ENCODE measurements around the gene COL20A1. TPM values are rescaled to one million over a fixed set of nuclear protein-coding genes. Genes with fewer than 3 reads are reported as not detected.

COL20A1 gene
- total and polyA plus RNA-seq, 2 experiments from 2014 or later: not detected

DNA sequence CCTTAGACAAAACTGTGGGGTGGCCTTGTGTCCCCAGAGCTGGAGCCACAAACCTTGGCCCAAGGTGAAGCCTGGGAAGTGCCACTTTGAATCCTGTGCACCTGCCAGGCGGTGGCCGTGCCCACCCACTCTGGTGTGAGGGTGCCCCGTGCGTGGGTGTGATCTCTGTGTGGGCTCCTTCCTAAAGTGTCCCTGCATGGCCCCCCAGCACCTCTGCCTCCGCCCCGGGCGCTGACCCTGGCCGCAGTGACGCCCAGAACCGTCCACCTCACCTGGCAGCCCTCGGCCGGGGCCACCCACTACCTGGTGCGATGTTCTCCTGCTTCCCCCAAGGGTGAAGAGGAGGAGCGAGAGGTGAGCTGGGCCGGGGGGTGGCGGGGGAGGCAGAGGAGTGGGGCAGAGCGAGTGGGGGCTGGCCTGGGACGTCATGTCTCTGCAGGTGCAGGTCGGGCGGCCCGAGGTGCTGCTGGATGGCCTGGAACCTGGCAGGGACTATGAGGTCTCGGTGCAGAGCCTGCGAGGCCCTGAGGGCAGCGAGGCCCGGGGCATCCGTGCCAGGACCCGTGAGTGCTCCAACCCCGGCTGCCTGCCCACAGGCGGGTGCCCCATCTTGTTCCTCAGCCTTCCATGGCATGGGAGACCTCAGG, 18.3 kb downstream of the COL20A1 start:
- no peak for TF ChIP-seq EZH2 (IDR thresholded peaks at IDR 0.05; ENCODE audit: insufficient read depth, poor library complexity, severe bottlenecking)
- TF ChIP-seq EZH2phosphoT487 (IDR thresholded peaks at IDR 0.05; ENCODE audit: insufficient read depth, low read depth): no peak
- Histone ChIP-seq H3K36me3 (ENCODE audit: low read depth) (no peaks in the 10 kb centered on the region), H3K9me3 (ENCODE audit: low read depth) (no peaks in the 10 kb centered on the region), H4K20me1 (ENCODE audit: insufficient read depth) (no peaks in the 10 kb centered on the region), H3K4me1 (ENCODE audit: insufficient read depth) (no peaks in the 10 kb centered on the region), H3K79me2 (ENCODE audit: insufficient read depth) (no peaks in the 10 kb centered on the region), H2AFZ (no peak overlapping the region), H3K9me2 (ENCODE audit: insufficient read depth) (no peaks in the 10 kb centered on the region), H3K27me3 (replicated peaks; ENCODE audit: insufficient read depth) (peaks cover 3% of the 10 kb centered on the region; the same call in 1 of the 2 replicates), H3F3A (ENCODE audit: insufficient read depth) (no peaks in the 10 kb centered on the region), H3K27ac (no peak overlapping the region), H3K4me2 (ENCODE audit: unreplicated experiment) (no peak overlapping the region), H3K4me3 (no peak overlapping the region), H3K9ac (no peak overlapping the region)
- 78 to 82% methylated on average over 21 to 29 of the region's 29 CpGs for WGBS, 2 experiments (ENCODE audit: low coverage in 1 of 2, low lambda C conversion rate in 2 of 2, missing lambda C conversion rate in 2 of 2)
- DNase-seq: no peak
- in situ Hi-C loops (cut with MboI): no loop called here

DNA sequence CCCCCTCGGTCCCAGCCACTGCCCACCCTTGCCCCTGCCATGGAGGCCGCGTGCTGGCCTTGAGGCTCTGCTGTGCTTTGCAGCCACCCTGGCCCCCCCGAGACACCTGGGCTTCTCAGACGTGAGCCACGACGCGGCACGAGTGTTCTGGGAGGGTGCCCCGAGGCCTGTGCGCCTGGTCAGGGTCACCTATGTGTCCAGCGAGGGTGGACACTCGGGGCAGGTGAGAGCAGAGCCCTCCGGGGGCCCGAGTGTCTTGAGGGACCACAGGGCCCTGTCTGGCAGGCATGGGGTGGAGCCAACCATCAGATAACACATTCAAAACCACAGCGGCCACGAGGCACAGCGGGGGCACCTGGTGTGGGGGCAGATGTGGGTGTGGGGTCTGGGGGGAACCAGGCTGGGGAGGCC, 18.9 kb downstream of the COL20A1 start:
- Histone ChIP-seq H3K9me3 (ENCODE audit: low read depth) (no peaks in the 10 kb centered on the region), H2AFZ (no peak overlapping the region), H3K9ac (no peak overlapping the region), H3K27ac (no peak overlapping the region), H3F3A (ENCODE audit: insufficient read depth) (no peaks in the 10 kb centered on the region), H4K20me1 (ENCODE audit: insufficient read depth) (no peaks in the 10 kb centered on the region), H3K4me3 (no peak overlapping the region), H3K9me2 (ENCODE audit: insufficient read depth) (no peaks in the 10 kb centered on the region), H3K4me2 (ENCODE audit: unreplicated experiment) (no peak overlapping the region), H3K79me2 (ENCODE audit: insufficient read depth) (no peaks in the 10 kb centered on the region), H3K27me3 (replicated peaks; ENCODE audit: insufficient read depth) (peaks cover 3% of the 10 kb centered on the region; the same call in 1 of the 2 replicates), H3K36me3 (ENCODE audit: low read depth) (no peaks in the 10 kb centered on the region), H3K4me1 (ENCODE audit: insufficient read depth) (no peaks in the 10 kb centered on the region)
- WGBS, 2 experiments (ENCODE audit: low coverage in 1 of 2, low lambda C conversion rate in 2 of 2, missing lambda C conversion rate in 2 of 2): 61 to 68% methylated on average over 17 to 18 of the region's 18 CpGs
- TF ChIP-seq EZH2phosphoT487 (IDR thresholded peaks at IDR 0.05; ENCODE audit: insufficient read depth, low read depth) (no peak), EZH2 (IDR thresholded peaks at IDR 0.05; ENCODE audit: insufficient read depth, poor library complexity, severe bottlenecking) (no peak)
- DNase-seq: no peak
- in situ Hi-C loops (cut with MboI): no loop called here

DNA sequence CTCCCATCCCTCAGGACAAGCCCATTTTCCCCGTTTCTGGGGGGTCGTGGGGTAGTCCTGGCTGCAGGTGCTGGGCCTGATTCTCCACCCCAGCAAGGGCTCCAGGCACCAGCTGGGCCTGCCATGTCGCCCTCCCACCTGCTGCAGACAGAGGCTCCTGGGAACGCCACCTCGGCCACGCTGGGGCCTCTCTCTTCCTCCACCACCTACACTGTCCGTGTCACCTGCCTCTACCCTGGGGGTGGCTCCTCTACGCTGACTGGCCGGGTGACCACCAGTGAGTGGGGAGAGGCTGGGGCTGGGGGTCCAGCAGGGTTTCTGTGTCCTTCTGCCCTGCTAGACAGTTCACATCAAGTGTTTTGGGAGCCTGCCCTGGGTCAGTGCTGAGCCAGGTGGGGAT, 19.3 kb downstream of the COL20A1 start:
- in situ Hi-C loops (cut with MboI): no loop called here
- WGBS, 2 experiments (ENCODE audit: low coverage in 1 of 2, low lambda C conversion rate in 2 of 2, missing lambda C conversion rate in 2 of 2): 50 to 56% methylated on average over 8 to 9 of the region's 9 CpGs
- H3K4me3 ChIP-seq: no peak overlapping the region
- no peaks in the 10 kb centered on the region for H3F3A ChIP-seq (ENCODE audit: insufficient read depth)
- H3K9me3 ChIP-seq (ENCODE audit: low read depth): no peaks in the 10 kb centered on the region
- H3K9ac ChIP-seq: no peak overlapping the region
- H3K4me1 ChIP-seq (ENCODE audit: insufficient read depth): no peaks in the 10 kb centered on the region
- DNase-seq: no peak
- H3K9me2 ChIP-seq (ENCODE audit: insufficient read depth): no peaks in the 10 kb centered on the region
- no peak overlapping the region for H2AFZ ChIP-seq
- TF ChIP-seq EZH2phosphoT487 (IDR thresholded peaks at IDR 0.05; ENCODE audit: insufficient read depth, low read depth) (no peak), EZH2 (IDR thresholded peaks at IDR 0.05; ENCODE audit: insufficient read depth, poor library complexity, severe bottlenecking) (no peak)
- H3K27ac ChIP-seq: no peak overlapping the region
- H3K79me2 ChIP-seq (ENCODE audit: insufficient read depth): no peaks in the 10 kb centered on the region
- no peak overlapping the region for H3K4me2 ChIP-seq (ENCODE audit: unreplicated experiment)
- no peaks in the 10 kb centered on the region for H4K20me1 ChIP-seq (ENCODE audit: insufficient read depth)
- no peaks in the 10 kb centered on the region for H3K36me3 ChIP-seq (ENCODE audit: low read depth)
- peaks cover 3% of the 10 kb centered on the region; the same call in 1 of the 2 replicates for H3K27me3 ChIP-seq (replicated peaks; ENCODE audit: insufficient read depth)

DNA sequence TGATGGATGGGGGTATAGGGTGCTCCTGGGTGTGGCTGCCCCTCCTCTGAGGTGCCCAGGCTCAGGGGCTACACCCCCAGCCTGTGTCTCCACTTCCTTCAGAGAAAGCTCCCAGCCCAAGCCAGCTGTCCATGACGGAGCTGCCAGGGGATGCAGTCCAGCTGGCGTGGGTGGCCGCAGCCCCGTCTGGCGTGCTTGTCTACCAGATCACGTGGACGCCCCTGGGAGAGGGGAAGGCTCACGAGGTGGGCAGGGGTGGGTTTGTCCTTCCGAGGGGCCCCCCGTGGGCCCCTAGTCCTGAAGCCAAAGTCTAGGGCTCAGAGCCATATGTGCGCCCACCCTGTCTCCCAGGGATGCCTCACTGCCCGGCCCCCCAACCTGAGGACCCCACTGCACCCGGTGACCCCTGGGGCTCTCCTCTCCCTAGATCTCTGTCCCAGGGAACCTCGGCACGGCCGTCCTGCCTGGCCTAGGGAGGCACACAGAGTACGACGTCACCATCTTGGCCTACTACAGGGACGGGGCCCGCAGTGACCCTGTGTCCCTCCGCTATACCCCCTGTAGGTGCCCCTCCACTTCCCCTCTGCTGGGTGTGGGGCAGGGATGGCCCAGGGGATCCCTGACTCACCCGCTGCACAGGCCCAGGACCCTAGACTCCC, 19.8 kb downstream of the COL20A1 start:
- in situ Hi-C loops (cut with MboI): no loop called here
- no peaks in the 10 kb centered on the region for H3F3A ChIP-seq (ENCODE audit: insufficient read depth)
- DNase-seq: peak; percentile 24
- no peaks in the 10 kb centered on the region for H3K4me1 ChIP-seq (ENCODE audit: insufficient read depth)
- no peak overlapping the region for H3K4me3 ChIP-seq
- H4K20me1 ChIP-seq (ENCODE audit: insufficient read depth): no peaks in the 10 kb centered on the region
- H3K4me2 ChIP-seq (ENCODE audit: unreplicated experiment): no peak overlapping the region
- no peak overlapping the region for H3K9ac ChIP-seq
- 29 to 35% methylated on average over 20 to 22 of the region's 22 CpGs for WGBS, 2 experiments (ENCODE audit: low coverage in 1 of 2, low lambda C conversion rate in 2 of 2, missing lambda C conversion rate in 2 of 2)
- no peak overlapping the region for H3K27ac ChIP-seq
- no peaks in the 10 kb centered on the region for H3K79me2 ChIP-seq (ENCODE audit: insufficient read depth)
- no peaks in the 10 kb centered on the region for H3K36me3 ChIP-seq (ENCODE audit: low read depth)
- H3K9me2 ChIP-seq (ENCODE audit: insufficient read depth): no peaks in the 10 kb centered on the region
- no peak overlapping the region for H2AFZ ChIP-seq
- H3K9me3 ChIP-seq (ENCODE audit: low read depth): no peaks in the 10 kb centered on the region
- H3K27me3 ChIP-seq (replicated peaks; ENCODE audit: insufficient read depth): peaks cover 3% of the 10 kb centered on the region; the same call in 1 of the 2 replicates
- TF ChIP-seq EZH2phosphoT487 (IDR thresholded peaks at IDR 0.05; ENCODE audit: insufficient read depth, low read depth) (no peak), EZH2 (IDR thresholded peaks at IDR 0.05; ENCODE audit: insufficient read depth, poor library complexity, severe bottlenecking) (no peak)
